Thoracic aorta (tissue), 2 donors: ENCODE data around the gene PIK3CA. TPM values are rescaled to one million over a fixed set of nuclear protein-coding genes. Genes with fewer than 3 reads are reported as not detected.

ENCODE experiments used
- ATAC-seq: fragments of 150-250 bp; one replicate; pipeline ENCODE4 v1.8.0; 2017; ENCODE audit warnings: low read depth; ENCODE audit not compliant: insufficient number of reproducible peaks, low FRiP score
- DNase-seq: peaks from one replicate; pipeline ENCODE4 v3.0.0-alpha.2; 2020; ENCODE audit warnings: low spot score
- H3K27ac ChIP-seq, 2 donors: fragments of 200-600 bp; sonication (generic); 1 replicate in 1 of 2; 2 replicates in 1 of 2; pipeline ENCODE4 v1.5.1; 2016; ENCODE audit warnings: mild to moderate bottlenecking in 2 of 2, moderate library complexity in 2 of 2
- H3K27me3 ChIP-seq: fragments of 200-600 bp; sonication (generic); replicated peaks from 2 replicates; pipeline ENCODE4 v1.6.0; 2016; ENCODE audit warnings: mild to moderate bottlenecking; ENCODE audit not compliant: insufficient read depth
- H3K36me3 ChIP-seq: fragments of 200-600 bp; sonication (generic); one replicate; pipeline ENCODE4 v1.5.1; 2016
- H3K4me1 ChIP-seq, 2 donors: fragments of 200-600 bp; sonication (generic); 1 replicate in 1 of 2; 2 replicates in 1 of 2; pipeline versions ENCODE4 v1.5.1 to v1.6.0; 2016; ENCODE audit warnings: low read depth in 2 of 2, mild to moderate bottlenecking in 1 of 2; ENCODE audit not compliant: control insufficient read depth in 1 of 2
- H3K4me3 ChIP-seq: fragments of 200-600 bp; sonication (generic); 2 replicates; pipeline ENCODE4 v1.5.1; 2016; ENCODE audit warnings: mild to moderate bottlenecking
- H3K9me3 ChIP-seq: fragments of 200-600 bp; sonication (generic); 2 replicates; pipeline ENCODE4 v1.5.1; 2016
- CTCF ChIP-seq: fragments of 200-600 bp; sonication (generic); IDR thresholded peaks from one replicate; pipeline ENCODE4 v1.5.1; 2019; ENCODE audit warnings: antibody characterized with exemption
- total RNA-seq, 2 donors: library from RNA; depleted of rRNA; stranded (reverse); fragments of >200 nt; gene quantifications; one replicate each; pipeline versions ENCODE4 v1.1.0 to v1.2.3, GENCODE V29; 2016

The PIK3CA gene
- total RNA-seq, 2 donors from 2014 or later = 33.9 to 39.5 TPM

- no peaks in the 10 kb centered on the region for H3K27me3 ChIP-seq
- peaks cover 57 to 74% of the 10 kb centered on the region in 2 donors for H3K4me1 ChIP-seq
- H3K4me3 ChIP-seq = no peak overlapping the region
- ATAC-seq (no peak), DNase-seq (no peak)
- no peaks in the 10 kb centered on the region for H3K36me3 ChIP-seq
- no peak for TF ChIP-seq CTCF
- no peaks in the 10 kb centered on the region for H3K9me3 ChIP-seq
- peak overlapping the region; percentile 72 to 81 for H3K27ac ChIP-seq
These were observed 34.7 kb downstream of the PIK3CA start for GRCh38 chr3:179182902-179183301.

- ATAC-seq (no peak), DNase-seq (no peak)
- H3K4me1 ChIP-seq = peaks cover 46 to 68% of the 10 kb centered on the region in 2 donors
- no peaks in the 10 kb centered on the region for H3K27me3 ChIP-seq
- H3K4me3 ChIP-seq = no peak overlapping the region
- no peak overlapping the region for H3K27ac ChIP-seq
- no peak for TF ChIP-seq CTCF
- no peaks in the 10 kb centered on the region for H3K36me3 ChIP-seq
- no peaks in the 10 kb centered on the region for H3K9me3 ChIP-seq
These were observed 36.7 kb downstream of the PIK3CA start for GRCh38 chr3:179184826-179185225.

- no peak for ATAC-seq
- no peaks in the 10 kb centered on the region for H3K9me3 ChIP-seq
- peaks cover 43 to 71% of the 10 kb centered on the region in 2 donors for H3K4me1 ChIP-seq
- no peak overlapping the region for H3K4me3 ChIP-seq
- no peak for DNase-seq
- H3K36me3 ChIP-seq = no peaks in the 10 kb centered on the region
- TF ChIP-seq CTCF = no peak
- H3K27ac ChIP-seq = no peak overlapping the region
- no peaks in the 10 kb centered on the region for H3K27me3 ChIP-seq
These were observed 38.3 kb downstream of the PIK3CA start for GRCh38 chr3:179186426-179186825.

GRCh38 chr3:179189759-179190158 is 41.6 kb downstream of the PIK3CA start:
- no peak overlapping the region for H3K27ac ChIP-seq
- no peak for TF ChIP-seq CTCF

GRCh38 chr3:179190581-179190980 is 42.4 kb downstream of the PIK3CA start:
- Histone ChIP-seq H3K4me1 (peaks cover 18 to 49% of the 10 kb centered on the region in 2 donors), H3K36me3 (no peaks in the 10 kb centered on the region), H3K27me3 (no peaks in the 10 kb centered on the region), H3K9me3 (no peaks in the 10 kb centered on the region), H3K27ac (no peak overlapping the region), H3K4me3 (no peak overlapping the region)
- DNase-seq (no peak), ATAC-seq (no peak)
- TF ChIP-seq CTCF = no peak

More at GRCh38 chr3:179189759-179190158, 41.6 kb downstream of the PIK3CA start:
- DNase-seq = no peak
- Histone ChIP-seq H3K9me3 (no peaks in the 10 kb centered on the region), H3K4me1 (peaks cover 16 to 46% of the 10 kb centered on the region in 2 donors), H3K27me3 (no peaks in the 10 kb centered on the region), H3K4me3 (no peak overlapping the region), H3K36me3 (no peaks in the 10 kb centered on the region)
- no peak for ATAC-seq
